ENCODE measurements around the gene SPEF2.

The SPEF2 gene

GRCh38 chr5:35822511-35822910, 204.8 kb downstream of the SPEF2 start (continued):
- TF ChIP-seq ZNF221 (tag by site-specific recombination; IDR thresholded peaks at IDR 0.05; ENCODE audit: borderline replicate concordance), result no peak
- TF ChIP-seq ZNF488 (tag by site-specific recombination; IDR thresholded peaks at IDR 0.05), result no peak
- no peak for TF ChIP-seq ZNF433 (tag by site-specific recombination; IDR thresholded peaks at IDR 0.05; ENCODE audit: low read depth)
- no peak for TF ChIP-seq ZNF621 (tag by site-specific recombination; IDR thresholded peaks at IDR 0.05)
- no peak for TF ChIP-seq ZNF645 (tag by site-specific recombination; IDR thresholded peaks at IDR 0.05)
- no peak for TF ChIP-seq TCF7L2 (IDR thresholded peaks at IDR 0.05; ENCODE audit: borderline replicate concordance, low read depth, low read length)
- TF ChIP-seq ZNF366 (tag by site-specific recombination; conservative IDR thresholded peaks at IDR 0.05), result no peak
- no peak for TF ChIP-seq ZNF184 (tag by site-specific recombination; IDR thresholded peaks at IDR 0.05)
- TF ChIP-seq YY1 (tag by site-specific recombination; IDR thresholded peaks at IDR 0.05), result no peak
- TF ChIP-seq PBX3 (CRISPR knock-in tag; IDR thresholded peaks at IDR 0.05), result no peak
- TF ChIP-seq ZNF510 (tag by site-specific recombination; IDR thresholded peaks at IDR 0.05; ENCODE audit: insufficient replicate concordance), result no peak

GRCh38 chr5:35823347-35824098, 205.9 kb downstream of the SPEF2 start:
- Histone ChIP-seq H3K4me1 (ENCODE audit: control insufficient read depth, insufficient read depth, low read length) (no peaks in the 10 kb centered on the region), H3K9me3 (ENCODE audit: control insufficient read depth, insufficient read depth, low read depth, low read length) (no peaks in the 10 kb centered on the region), H3K4me3 (ENCODE audit: low read depth, low read length) (no peak overlapping the region), H3K27ac (ENCODE audit: extremely low read depth, low read depth, low read length) (no peak overlapping the region), H3K36me3 (ENCODE audit: control insufficient read depth in 2 of 2, insufficient read depth in 1 of 2, low read length in 2 of 2) (no peaks in the 10 kb centered on the region)
- TF ChIP-seq ZFP37 (tag by site-specific recombination; IDR thresholded peaks at IDR 0.05), result no peak
- CTCF ChIA-PET, result interaction anchor here (0.6 kb wide), 1 partner anchor 96 kb away, joined by 3 read pairs; no protein-coding TSS in a partner anchor
- POLR2A ChIA-PET, result no interaction called here

- CTCF ChIA-PET, result interaction anchor here (0.9 to 2.0 kb wide), 3 partner anchors 9 to 101 kb away, joined by 3 to 4 read pairs (median 3); no protein-coding TSS in a partner anchor
- Histone ChIP-seq H3K4me1 (ENCODE audit: control insufficient read depth, insufficient read depth, low read length) (no peaks in the 10 kb centered on the region), H3K9me3 (ENCODE audit: control insufficient read depth, insufficient read depth, low read depth, low read length) (no peaks in the 10 kb centered on the region), H3K27ac (ENCODE audit: extremely low read depth, low read depth, low read length) (no peak overlapping the region), H3K4me3 (ENCODE audit: low read depth, low read length) (no peak overlapping the region), H3K36me3 (ENCODE audit: control insufficient read depth in 2 of 2, insufficient read depth in 1 of 2, low read length in 2 of 2) (no peaks in the 10 kb centered on the region)
- POLR2A ChIA-PET, result no interaction called here
- TF ChIP-seq ZNF148 (tag by site-specific recombination; IDR thresholded peaks at IDR 0.05; ENCODE audit: borderline replicate concordance), result no peak
- no peak for TF ChIP-seq ZNF112 (tag by site-specific recombination; IDR thresholded peaks at IDR 0.05)
- no peak for TF ChIP-seq ZNF169 (tag by site-specific recombination; IDR thresholded peaks at IDR 0.05)
- no peak for TF ChIP-seq ZNF24 (tag by site-specific recombination; IDR thresholded peaks at IDR 0.05)
- no peak for TF ChIP-seq ZNF26 (tag by site-specific recombination; IDR thresholded peaks at IDR 0.05)
- no peak for TF ChIP-seq ZNF311 (tag by site-specific recombination; IDR thresholded peaks at IDR 0.05; ENCODE audit: borderline replicate concordance)
- no peak for TF ChIP-seq ZNF416 (tag by site-specific recombination; IDR thresholded peaks at IDR 0.05)
- TF ChIP-seq HOXD13 (CRISPR knock-in tag; IDR thresholded peaks at IDR 0.05; ENCODE audit: borderline replicate concordance), result no peak
- no peak for TF ChIP-seq ZBTB17 (tag by site-specific recombination; IDR thresholded peaks at IDR 0.05)
These were observed 208.4 kb downstream of the SPEF2 start for GRCh38 chr5:35826056-35826455.

Data from HEK293 (cell line).